CD4-positive, alpha-beta T cell treated with Interleukin-10 for 1 hour (primary cell): Measurements from ENCODE around the gene SYT17.

Experiments
- DNase-seq: peaks from one replicate; pipeline ENCODE4 v3.0.0-alpha.2; 2020

Gene SYT17

GRCh38 chr16:19308392-19308791 lies 140.4 kb downstream of the SYT17 start:
- no peak for DNase-seq

GRCh38 chr16:19309178-19309577 lies 141.1 kb downstream of the SYT17 start:
- no peak for DNase-seq

- no peak for DNase-seq
These were observed 146.8 kb downstream of the SYT17 start for GRCh38 chr16:19314718-19315425.

- DNase-seq: no peak
These were observed 147.9 kb downstream of the SYT17 start for GRCh38 chr16:19315889-19316433.

GRCh38 chr16:19316846-19317245 lies 148.8 kb downstream of the SYT17 start:
- DNase-seq: no peak
